22Rv1 (cell line): ENCODE data around the gene GORASP1.

ENCODE experiments used
- ZFX ChIP-seq: fragments of 450-650 bp; IDR thresholded peaks from 2 replicates; pipeline ENCODE4 v1.6.1; 2017; ENCODE audit warnings: antibody characterized with exemption, borderline replicate concordance
- TF ChIP-seq, protein P1 (sequence below): fragments of 450-650 bp; IDR thresholded peaks from 2 replicates; pipeline ENCODE4 v1.5.1; 2017; ENCODE audit warnings: mild to moderate bottlenecking

DNA sequence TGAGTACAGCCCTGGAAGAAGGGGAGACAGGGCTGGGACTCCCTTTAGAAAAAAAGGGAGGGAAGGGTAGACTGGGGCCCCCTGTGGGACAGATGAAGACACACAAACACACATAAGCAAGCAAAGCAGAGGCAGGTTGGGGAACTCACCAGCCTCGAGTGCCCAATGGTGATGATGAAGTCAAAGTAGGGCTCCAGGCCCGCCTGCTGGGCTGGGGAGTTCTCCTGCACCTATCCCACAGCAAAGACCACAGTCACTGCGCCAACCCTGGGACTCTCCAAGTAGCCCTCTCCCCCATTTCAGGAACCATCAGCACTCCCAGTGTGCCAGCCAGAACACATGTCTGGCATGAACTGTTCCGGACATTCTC lies 4.1 kb downstream of the GORASP1 start:
- TF ChIP-seq, protein P1, sequence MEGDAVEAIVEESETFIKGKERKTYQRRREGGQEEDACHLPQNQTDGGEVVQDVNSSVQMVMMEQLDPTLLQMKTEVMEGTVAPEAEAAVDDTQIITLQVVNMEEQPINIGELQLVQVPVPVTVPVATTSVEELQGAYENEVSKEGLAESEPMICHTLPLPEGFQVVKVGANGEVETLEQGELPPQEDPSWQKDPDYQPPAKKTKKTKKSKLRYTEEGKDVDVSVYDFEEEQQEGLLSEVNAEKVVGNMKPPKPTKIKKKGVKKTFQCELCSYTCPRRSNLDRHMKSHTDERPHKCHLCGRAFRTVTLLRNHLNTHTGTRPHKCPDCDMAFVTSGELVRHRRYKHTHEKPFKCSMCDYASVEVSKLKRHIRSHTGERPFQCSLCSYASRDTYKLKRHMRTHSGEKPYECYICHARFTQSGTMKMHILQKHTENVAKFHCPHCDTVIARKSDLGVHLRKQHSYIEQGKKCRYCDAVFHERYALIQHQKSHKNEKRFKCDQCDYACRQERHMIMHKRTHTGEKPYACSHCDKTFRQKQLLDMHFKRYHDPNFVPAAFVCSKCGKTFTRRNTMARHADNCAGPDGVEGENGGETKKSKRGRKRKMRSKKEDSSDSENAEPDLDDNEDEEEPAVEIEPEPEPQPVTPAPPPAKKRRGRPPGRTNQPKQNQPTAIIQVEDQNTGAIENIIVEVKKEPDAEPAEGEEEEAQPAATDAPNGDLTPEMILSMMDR = no peak
- TF ChIP-seq ZFX = no peak
